Right ventricle myocardium superior (tissue), 1 donor: ENCODE results near the gene NSMF. TPM values are rescaled to one million over a fixed set of nuclear protein-coding genes. Genes with fewer than 3 reads are reported as not detected.

Source experiments
- ATAC-seq: fragments of 200-7000 bp; cut with Tn5 transposase; one replicate; pipeline ENCODE4 v1.9.1; 2020; ENCODE audit warnings: mild to moderate bottlenecking; ENCODE audit not compliant: poor library complexity
- DNase-seq: peaks from one replicate; pipeline ENCODE4 v3.0.0-alpha.2; 2020
- intact Hi-C: fragments of 100-400 bp; cut with DNase I; formaldehyde crosslinking; loops from one replicate; pipeline ENCODE4 v1.11.2; 2022
- total RNA-seq: library from RNA; stranded (reverse); fragmentation: NEBNext Ultra II Directional; extraction: Animal tissue kit (Norgen Biotek cat#: 25700); gene quantifications from one replicate; pipeline ENCODE4 v1.2.1, GENCODE V29; 2021
- donor health status: DM: no; HTN: yes; CAD: no; lungs with severe emphysema.

Gene NSMF
- total RNA-seq, 1 donor from 2014 or later = 10.0 TPM

GRCh38 chr9:137439158-137439714 is 19.9 kb downstream of the NSMF start:
- DNase-seq = peak; percentile 34
- no peak for ATAC-seq
- intact Hi-C loops = no loop called here

GRCh38 chr9:137438591-137439157 is 20.5 kb downstream of the NSMF start:
- DNase-seq (peak; percentile 13), ATAC-seq (no peak)
- intact Hi-C loops = no loop called here

- no peak for ATAC-seq
- peak; percentile 18 for DNase-seq
- intact Hi-C loops = no loop called here
Measured at GRCh38 chr9:137437691-137438590, 21.2 kb downstream of the NSMF start.

GRCh38 chr9:137436761-137437600 is 22.2 kb downstream of the NSMF start:
- DNase-seq = peak; percentile 30
- ATAC-seq = no peak
- intact Hi-C loops = no loop called here

- ATAC-seq (peak; percentile 40), DNase-seq (peak; percentile 66)
- intact Hi-C loops = no loop called here
Measured at GRCh38 chr9:137435980-137436760, 23.0 kb downstream of the NSMF start.

- ATAC-seq (no peak), DNase-seq (peak; percentile 31)
- intact Hi-C loops = no loop called here
Measured at GRCh38 chr9:137435381-137435891, 23.7 kb downstream of the NSMF start.

GRCh38 chr9:137434498-137435380 is 24.4 kb downstream of the NSMF start:
- ATAC-seq = no peak
- intact Hi-C loops = no loop called here
- DNase-seq = peak; percentile 33

- intact Hi-C loops = no loop called here
- ATAC-seq (no peak), DNase-seq (peak; percentile 33)
Measured at GRCh38 chr9:137433916-137434431, 25.2 kb downstream of the NSMF start.

- DNase-seq = peak; percentile 27
- intact Hi-C loops = no loop called here
- no peak for ATAC-seq
Measured at GRCh38 chr9:137433349-137433915, 25.7 kb downstream of the NSMF start.

- intact Hi-C loops = no loop called here
- DNase-seq (peak; percentile 28), ATAC-seq (no peak)
Measured at GRCh38 chr9:137432687-137433348, 26.3 kb downstream of the NSMF start.

- intact Hi-C loops = no loop called here
- DNase-seq (peak; percentile 31), ATAC-seq (no peak)
Measured at GRCh38 chr9:137431416-137431931, 27.7 kb downstream of the NSMF start.

GRCh38 chr9:137430723-137431415 is 28.3 kb downstream of the NSMF start:
- no peak for ATAC-seq
- intact Hi-C loops = no loop called here
- peak; percentile 27 for DNase-seq

- DNase-seq = peak; percentile 42
- ATAC-seq = no peak
- intact Hi-C loops = no loop called here
Measured at GRCh38 chr9:137429974-137430722, 29.0 kb downstream of the NSMF start.

- intact Hi-C loops = no loop called here
- no peak for ATAC-seq
- peak; percentile 20 for DNase-seq
Measured at GRCh38 chr9:137429546-137429890, 29.6 kb downstream of the NSMF start.
